DMS153 treated with DMSO at 0.1 percent for 48 hours (cell line): Measurements from ENCODE around the gene DLX1.

Source experiments
- DNase-seq: peaks from one replicate; lab custom pipeline; 2025; ENCODE audit not compliant: unreplicated experiment; lab: John Stamatoyannopoulos, UW

The DLX1 gene

GRCh38 chr2:172096626-172097547, 11.6 kb downstream of the DLX1 start:
- DNase-seq: peak; percentile 41

GRCh38 chr2:172097557-172098131, 12.3 kb downstream of the DLX1 start:
- DNase-seq: no peak

- DNase-seq: no peak
Observed at GRCh38 chr2:172098287-172098649, 13.0 kb downstream of the DLX1 start.

GRCh38 chr2:172098650-172099471, 13.6 kb downstream of the DLX1 start:
- no peak for DNase-seq

GRCh38 chr2:172099472-172100079, 14.3 kb downstream of the DLX1 start:
- no peak for DNase-seq

- DNase-seq: no peak
Observed at GRCh38 chr2:172100080-172100934, 15.0 kb downstream of the DLX1 start.

- DNase-seq: no peak
Observed at GRCh38 chr2:172100935-172101820, 15.9 kb downstream of the DLX1 start.

GRCh38 chr2:172101821-172102390, 16.6 kb downstream of the DLX1 start:
- no peak for DNase-seq

GRCh38 chr2:172102391-172103359, 17.4 kb downstream of the DLX1 start, which contains the start of gene DLX2:
Gene DLX2, minus strand, starts transcription at chr2:172102900. Its CDS starts 362 bp downstream, at chr2:172102538.
- DNase-seq: peak; percentile 71

GRCh38 chr2:172103471-172104272, 18.4 kb downstream of the DLX1 start:
- peak; percentile 62 for DNase-seq

GRCh38 chr2:172105471-172106107, 20.3 kb downstream of the DLX1 start:
- no peak for DNase-seq

GRCh38 chr2:172106108-172106961, 21.0 kb downstream of the DLX1 start:
- DNase-seq: no peak

GRCh38 chr2:172107690-172108586, 22.6 kb downstream of the DLX1 start:
- DNase-seq: no peak

GRCh38 chr2:172108587-172108930, 23.3 kb downstream of the DLX1 start:
- DNase-seq: no peak
